Occipital lobe (tissue), 2 donors: ENCODE data around the gene SLIT3. TPM values are rescaled to one million over a fixed set of nuclear protein-coding genes. Genes with fewer than 3 reads are reported as not detected.

Experiments
- DNase-seq: peaks from one replicate; lab custom pipeline; 2025; lab: John Stamatoyannopoulos, UW
- total RNA-seq: library from RNA; depleted of rRNA; stranded (reverse); fragments of >200 nt; gene quantifications from one replicate; pipeline ENCODE4 v1.2.3, GENCODE V29; 2014

SLIT3 gene
- total RNA-seq, 1 donor from 2014 or later: 0.78 TPM

DNA sequence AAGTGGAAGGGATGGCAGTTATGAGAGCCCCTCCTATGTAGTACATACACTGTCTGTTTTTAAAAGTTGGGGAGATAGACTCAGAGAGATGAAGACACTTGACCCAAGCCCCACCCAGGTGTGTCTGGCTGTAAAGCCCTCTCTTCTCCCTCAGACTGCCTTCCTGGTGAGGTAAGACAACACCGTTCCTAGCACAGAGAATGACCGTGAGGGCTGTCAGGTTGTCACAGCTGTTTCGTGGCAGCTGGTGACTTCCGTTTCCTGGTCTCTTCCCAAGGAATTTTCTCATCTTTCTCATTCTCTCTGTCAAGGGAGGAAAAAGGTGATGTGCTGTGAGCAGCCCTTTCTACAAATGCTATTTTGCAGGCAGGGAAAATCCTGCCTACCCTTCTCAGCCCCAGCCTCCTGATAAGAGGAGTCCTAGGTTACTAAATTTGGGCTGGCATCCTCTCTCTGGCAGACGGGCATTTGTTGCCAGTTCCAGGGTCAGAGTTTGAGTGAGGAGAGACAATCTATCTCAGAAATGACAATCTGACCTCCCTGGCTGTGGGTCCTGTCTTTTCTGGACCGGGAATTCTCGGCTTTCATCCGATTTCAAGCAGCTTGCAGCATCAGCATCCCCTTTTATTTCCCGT lies 458.3 kb downstream of the SLIT3 start:
- DNase-seq: no peak

DNA sequence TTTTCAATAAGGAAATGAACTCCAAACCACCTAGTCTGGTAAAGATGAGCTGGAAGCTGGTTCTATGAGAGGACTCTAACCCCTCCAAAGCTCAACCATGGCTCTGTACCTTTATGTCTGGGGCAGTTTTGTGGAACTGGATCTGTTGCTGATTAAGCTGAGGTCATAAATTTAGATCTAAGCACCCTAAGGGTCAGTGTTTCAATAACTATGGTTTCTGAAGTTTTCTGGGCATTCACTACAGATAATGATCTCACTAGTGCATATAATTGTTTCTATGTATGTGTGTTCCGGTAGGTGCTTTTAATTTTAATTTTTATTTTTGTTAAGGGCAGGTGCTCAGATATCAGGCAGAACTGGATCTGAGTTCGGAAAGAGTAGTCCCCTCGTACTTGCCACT lies 463.1 kb downstream of the SLIT3 start:
- DNase-seq: no peak

DNA sequence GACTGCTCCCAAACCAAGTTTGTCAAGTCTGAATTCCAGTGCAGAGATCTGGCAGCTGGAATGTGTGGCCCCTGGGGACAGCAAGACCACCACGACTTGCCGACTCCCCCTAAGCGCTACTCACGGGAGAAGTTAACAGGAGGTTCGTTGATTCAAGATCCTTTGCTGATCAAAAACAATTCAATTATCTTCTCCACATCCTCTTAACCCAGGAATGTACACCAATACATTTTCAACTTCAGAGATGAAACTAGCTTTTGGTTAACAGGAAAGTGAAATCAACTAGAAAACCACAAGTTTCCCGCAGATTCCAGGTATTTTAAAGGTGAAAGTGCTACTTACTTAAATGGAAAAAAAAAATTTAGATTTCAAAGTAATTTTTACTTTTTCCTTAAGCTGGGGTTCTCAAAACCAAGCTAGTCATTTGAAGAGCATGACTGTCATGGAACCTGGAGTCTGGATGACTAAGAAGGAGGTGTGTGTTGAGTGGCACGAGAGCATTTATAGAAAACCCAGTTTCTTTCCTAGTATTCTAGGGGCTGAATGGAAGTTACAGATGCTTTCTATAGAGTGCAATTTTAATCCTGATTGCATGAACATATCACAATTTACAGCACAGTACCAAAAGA lies 464.2 kb downstream of the SLIT3 start:
- DNase-seq: no peak

DNA sequence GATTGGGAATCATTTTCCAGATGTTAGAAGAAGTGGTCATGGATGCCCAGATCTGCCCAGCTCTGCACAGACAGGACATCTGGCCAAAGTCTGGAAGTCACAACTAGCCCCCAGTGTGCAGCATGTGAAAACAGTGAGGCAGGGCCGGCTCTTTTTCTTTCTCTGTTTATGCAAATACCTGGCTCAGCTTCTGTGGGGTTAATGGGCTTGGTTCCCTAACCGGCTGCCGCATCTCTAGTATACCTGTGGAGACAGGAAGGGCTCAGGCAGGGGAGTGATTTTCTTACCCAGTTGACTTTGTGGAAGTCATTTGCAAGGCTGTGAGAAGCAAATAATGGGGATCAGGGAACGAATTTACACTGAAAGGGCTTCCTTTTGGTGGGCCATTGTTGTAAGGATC lies 467.0 kb downstream of the SLIT3 start:
- DNase-seq: no peak

DNA sequence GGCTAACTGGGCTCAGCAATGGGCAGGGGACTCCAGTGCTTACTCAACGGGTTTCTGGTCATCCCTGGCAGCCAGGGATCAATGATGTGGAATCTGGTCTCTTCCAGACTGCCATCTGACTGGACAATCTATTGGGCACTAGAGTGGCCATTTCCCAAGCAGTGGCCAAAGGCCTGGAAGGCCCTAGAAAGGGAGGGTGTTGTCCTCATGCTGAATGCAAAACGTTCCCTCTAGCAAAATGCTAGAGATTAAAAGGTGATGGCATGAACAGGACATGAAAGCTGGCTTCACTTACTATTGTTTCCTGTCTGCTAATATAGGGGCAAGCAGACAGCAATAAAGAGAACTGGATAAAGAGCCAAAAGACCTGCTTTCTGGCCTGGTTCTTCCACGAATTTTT lies 467.6 kb downstream of the SLIT3 start:
- no peak for DNase-seq

DNA sequence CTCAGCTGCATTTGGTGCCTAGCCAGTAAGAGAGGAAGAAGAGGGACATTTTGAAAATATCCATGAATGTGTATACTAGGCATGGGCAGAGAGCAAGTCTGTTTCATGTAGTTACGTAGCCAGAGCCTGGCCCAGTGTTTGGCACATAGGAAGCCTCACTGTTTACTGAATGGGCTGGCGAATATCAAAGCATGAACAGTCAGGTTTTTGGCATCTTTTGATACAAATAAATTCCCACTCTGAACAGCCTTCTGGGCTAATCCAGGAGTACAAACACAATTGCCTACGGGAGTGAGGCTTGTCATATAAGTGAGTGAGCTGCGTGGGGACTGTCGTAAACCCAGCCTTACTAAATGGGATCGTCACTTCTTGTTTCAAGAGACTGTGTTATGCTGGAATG lies 468.6 kb downstream of the SLIT3 start:
- DNase-seq: no peak

DNA sequence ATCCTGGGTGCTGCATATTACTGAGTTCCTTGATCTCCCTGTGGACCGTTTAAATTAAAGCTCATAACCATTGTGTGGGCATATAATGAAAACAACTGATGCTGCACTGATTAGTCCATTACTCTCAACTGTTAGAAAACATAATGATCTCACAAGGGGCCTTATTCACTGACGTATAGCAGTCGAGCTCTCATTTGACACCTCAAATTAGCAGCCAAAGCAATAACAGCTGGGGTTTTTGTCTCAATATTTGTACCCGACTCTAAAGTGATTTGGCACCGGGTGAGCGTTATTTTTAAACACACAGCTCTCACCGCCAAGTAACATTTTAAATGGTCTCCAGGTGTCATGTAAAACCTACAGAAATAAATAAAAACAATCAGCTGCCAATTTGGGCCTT lies 469.6 kb downstream of the SLIT3 start:
- DNase-seq: no peak

DNA sequence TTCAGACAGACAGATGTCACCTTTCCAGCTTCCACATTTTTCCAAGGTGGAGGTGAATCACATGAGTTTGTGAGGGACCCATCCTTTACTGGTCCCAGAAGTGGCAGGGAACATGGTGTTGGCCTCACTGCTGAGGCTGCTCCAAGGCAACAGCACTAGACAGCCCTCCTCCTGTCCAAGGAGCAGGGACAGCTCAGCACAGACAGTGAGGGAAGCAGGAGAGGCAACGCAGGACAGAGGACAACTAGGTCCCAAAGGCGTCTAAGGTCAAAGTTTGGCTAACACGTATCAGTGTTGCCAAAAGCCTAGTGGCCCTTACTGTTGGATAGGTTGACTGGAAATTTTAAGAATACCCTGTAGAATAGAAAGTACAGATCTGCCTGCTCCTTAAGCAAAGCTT lies 470.1 kb downstream of the SLIT3 start:
- no peak for DNase-seq

DNA sequence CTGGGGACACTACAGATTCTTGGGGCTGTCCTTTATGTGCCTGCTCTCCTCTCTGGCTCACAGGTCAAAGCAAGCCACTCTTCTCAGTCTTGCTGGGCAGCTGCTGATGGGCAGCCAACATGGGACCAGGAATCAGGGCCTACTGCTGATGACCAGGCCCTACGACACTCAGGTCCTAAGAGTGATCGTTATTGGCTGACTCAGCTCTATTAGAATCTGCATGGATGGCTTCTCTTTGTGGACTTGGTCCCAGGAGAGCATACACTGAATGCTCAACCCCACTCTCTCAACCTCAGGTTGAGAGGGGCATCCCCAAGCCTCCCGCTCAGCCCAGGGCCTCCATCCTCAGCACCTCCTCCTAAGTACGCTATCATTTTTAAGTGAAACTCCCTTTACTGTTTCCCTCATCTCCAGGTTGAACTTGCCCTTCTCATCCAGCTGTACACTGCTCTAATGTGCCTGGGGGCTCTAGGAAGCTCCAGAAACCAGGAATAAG lies 471.0 kb downstream of the SLIT3 start:
- no peak for DNase-seq

DNA sequence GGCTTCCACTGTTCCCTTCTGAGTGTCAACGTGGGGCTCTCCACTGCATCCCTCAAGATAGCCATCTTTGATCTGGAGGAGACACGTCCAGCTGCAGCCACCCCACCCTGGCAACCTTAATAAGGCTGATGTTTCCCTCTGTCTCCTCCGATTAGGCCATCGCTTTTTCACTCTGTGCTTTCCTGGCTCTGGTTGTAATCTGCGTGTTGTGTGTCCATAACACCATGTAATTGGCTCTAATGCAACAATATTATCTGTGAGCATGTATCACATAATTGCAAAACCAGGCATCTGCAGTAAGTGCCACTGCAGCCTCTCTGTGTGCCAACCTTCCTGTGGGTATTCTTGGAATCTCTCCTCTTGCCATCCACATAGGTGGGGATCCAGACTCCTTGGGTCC lies 471.9 kb downstream of the SLIT3 start:
- no peak for DNase-seq

DNA sequence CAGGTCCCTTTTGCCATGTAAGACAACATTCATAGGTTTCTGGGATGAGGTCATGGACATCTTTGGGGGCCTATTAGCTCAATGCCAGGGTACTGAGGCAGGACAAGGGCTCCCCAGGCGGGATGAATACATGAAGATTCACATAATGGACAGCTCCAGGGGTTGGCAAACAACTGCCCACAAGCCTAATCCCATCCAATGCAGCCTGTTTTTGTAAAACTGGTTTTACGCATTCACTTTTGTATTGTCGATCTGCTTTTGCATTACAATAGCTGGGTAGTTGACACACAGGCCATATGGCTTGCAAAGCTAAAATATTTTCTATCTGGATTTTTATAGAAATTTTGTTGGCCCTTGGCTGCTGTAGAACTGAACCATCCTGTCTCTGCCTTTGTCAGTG lies 473.3 kb downstream of the SLIT3 start:
- DNase-seq: no peak

DNA sequence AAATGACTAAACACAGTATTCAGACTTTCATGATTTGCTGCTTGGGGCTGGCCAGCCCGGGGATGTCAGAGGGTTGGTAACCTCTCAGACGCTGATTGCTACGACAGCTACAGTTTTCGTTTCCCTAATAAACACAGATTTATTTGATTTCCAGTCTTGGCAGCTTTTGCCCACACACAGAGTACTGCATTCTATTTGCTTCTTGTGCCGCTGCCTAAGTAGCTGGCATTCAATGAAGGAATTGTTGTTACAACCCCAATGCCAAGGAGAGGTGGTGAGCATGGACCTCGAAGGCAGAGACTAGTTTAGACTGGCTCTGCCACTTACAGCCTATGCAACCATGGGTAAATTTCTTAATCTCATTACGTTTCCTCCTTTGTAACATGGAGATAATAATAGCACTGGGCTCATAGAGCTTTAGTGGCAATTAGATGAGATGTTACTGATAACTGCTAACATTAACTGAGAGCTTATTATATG lies 474.7 kb downstream of the SLIT3 start:
- DNase-seq: no peak

DNA sequence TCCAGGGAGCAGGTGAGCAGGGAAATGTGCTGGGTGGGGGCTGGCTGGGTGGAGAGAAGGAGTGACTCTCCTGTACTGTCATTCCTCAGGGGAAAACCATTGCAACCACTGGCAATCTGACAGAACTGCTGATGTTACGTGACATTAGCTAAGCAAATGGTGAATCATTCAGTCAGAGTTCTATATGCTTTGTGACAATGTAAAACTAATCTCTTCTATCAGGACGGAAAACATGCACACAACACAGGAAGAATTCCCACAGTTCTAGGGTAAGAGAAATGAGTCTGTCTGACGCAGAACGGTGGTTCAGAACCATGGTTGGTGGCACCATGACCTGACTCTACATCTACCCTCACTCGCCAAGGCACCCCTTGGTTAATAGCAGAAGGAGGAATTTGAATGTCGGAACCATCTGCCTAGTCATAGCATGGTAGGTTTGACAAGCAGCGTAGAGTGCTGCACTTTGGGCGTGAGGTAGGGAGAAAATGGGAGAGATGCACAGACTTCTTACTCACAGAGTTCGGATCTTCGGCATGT lies 478.1 kb downstream of the SLIT3 start:
- no peak for DNase-seq

DNA sequence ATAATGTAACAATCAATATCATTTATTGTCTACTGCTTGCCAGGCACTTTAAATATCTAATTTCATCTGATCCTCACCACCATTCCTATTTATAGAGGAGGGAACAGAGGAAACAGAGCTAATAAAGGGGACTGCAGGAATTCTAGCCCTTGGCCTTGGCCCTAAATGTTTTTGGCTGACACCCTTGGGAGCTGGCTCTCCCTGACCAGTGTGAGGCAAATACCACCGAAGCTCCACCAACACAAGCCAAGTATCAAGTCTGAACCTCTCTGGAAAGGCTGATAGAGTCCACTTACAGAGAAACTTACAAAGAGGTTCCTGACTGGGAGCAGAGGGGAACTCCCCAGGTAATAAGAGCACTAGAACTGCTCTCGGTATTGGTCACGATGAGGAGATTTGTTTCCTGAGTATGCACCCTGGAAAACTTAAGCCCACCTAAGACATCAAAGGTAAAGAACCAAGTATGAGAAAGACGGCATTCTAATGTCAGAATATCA lies 478.6 kb downstream of the SLIT3 start:
- no peak for DNase-seq

DNA sequence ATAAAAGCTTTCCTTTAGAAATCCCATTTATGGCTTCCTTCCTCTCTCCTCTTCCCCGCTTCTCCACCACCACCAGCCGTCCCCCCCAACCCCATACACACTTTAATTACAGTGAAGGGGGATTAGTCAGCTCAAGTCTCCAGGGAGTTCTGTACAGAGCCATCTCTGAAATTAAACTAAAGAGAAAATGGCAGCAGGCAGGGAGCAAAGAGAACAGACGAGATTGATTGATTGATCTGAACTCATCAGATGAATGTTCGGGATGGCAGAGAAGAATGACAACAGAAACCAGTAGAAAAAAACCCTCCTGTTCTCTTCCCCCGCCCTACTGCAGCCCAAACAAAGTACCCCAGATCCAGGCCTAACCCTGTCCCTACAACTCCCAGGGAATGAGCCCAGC lies 480.1 kb downstream of the SLIT3 start:
- no peak for DNase-seq

DNA sequence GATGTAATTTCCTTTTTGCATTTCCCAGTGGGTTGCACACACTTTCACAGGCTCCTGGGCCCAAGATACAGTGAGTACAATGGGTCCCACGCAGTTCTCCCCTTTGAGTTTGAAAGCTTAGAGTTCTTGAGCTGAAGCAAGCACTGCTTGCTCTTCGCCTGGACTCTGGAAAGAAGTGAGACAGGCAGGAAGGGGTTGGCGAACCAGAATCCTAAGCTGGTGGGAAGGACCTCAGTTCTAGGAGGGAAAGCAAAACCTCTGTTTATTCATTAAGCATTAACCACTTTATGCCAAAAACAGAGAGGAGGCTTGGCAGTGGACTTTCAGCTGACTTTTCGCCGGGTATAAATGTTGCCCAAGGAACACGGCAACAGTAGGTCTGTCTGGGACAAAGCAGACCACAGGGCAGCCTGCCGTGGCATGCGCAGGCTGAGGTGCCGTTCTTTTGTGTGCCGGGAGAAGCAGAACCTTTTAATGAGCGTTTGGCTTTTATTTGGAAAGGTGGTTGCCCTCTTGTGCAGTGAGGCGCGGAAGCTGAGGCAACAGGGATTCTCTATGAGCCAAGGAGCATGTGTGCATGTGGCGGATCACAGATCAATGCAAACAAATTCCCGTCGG lies 481.8 kb downstream of the SLIT3 start:
- no peak for DNase-seq

DNA sequence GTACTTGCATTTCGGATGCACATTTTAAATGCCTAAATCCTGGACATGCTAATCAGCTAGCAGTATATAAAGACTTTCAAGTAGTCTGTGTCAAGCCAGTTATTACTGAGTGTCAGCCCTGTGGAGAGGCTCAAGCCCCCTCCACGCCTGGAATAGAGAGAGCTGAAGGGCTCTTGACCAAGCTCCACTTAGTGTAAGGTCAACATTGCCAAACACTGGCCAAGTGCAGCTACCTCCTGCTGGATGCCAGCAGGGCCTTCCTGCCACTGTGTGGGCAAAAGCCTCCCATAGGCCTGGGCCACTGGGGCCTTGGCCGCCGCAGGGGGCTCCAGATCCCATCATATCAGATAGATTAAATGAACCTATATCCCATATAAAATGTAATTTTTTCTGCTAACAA lies 482.4 kb downstream of the SLIT3 start:
- no peak for DNase-seq

DNA sequence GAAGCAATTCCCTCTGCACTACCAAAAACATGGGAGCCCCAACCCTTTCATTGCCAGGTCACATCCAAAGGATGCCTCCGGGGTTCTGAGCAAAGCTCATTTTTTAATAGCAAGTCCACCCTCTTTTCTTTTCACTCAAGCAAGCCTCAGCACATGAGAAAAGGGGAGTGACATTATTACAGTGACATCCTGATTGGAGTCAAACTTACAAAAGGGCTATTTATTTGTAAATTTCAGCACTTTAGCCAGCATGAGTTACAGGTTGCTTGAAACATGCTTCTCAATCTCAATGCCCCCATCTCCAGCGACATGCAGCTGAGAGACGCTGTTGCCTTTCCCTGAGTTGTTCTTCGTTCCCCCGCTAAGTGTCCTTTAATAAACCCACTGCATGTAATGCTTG lies 483.3 kb downstream of the SLIT3 start:
- no peak for DNase-seq

DNA sequence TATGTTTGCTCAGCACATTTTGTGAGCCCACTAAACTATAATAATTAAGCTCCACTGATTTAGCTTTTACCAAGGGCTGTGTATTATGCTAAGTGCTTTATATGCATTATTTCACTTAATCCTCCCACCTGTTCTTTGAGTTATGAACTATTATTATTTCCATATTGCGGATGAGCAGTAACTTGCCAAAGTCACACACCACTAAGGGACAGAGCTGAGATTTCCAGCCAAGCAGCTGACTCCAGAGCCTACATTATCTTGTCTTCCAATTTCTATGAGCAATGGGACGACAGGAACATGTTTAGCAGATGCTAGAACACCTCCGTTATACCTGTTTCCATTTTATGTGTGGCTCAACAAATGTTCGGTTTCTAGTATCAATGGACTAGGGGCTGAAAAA lies 484.3 kb downstream of the SLIT3 start:
- DNase-seq: no peak

DNA sequence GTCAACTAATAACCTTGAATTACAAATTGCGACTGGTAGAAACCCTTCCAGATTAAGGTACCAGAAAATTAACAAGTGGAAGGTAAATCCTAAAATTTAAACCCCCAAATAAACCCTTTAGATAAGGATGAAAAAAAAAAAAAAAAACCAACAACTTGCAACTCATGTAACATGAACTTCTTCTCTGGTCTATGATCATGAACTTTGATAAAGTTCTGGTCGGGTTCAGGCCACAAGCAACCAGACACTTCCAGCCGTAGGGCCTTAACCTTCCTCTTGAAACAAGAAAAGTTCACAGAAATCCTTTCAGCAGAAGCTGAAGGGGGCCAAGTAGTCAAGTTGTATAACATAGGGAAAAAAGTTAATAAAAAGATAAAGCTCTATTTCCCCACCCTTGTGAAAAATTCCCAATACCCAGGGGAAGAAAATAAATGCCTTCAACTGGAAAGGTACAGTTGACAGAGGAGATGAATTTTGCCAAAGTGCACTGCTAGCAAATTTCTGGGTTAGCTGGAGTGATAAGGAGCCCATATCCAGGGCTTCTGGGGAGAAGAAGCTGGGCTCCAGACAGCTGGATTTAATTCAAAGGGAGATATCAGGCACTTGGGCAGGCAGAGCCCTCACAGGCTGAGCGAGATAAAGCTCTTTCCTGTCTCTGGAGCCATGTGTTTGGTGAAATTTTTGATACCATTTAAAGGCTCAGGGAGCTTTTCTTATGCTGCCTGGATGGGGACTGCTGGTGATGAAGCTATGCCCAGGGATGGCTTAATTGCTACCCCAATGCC lies 487.6 kb downstream of the SLIT3 start:
- no peak for DNase-seq

DNA sequence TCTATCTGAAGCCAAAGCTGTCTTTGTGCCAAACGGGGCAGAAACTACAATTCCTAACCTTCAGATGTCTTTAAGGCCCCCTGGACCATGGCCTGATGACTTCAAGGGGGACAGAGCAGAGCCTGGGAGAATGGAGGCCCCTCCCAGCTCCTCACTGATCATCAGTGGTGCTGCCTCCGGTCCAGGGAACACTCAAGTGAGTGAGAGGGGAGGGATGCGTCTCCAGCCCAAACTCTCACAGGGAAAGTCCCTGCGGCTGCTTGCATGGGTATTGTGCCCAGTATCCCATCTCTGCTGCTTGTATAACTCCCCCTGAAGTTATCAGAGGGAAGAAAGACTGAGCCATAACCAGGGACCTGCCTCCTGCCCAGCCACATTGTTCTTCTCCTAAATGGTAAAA lies 490.3 kb downstream of the SLIT3 start:
- DNase-seq: no peak

DNA sequence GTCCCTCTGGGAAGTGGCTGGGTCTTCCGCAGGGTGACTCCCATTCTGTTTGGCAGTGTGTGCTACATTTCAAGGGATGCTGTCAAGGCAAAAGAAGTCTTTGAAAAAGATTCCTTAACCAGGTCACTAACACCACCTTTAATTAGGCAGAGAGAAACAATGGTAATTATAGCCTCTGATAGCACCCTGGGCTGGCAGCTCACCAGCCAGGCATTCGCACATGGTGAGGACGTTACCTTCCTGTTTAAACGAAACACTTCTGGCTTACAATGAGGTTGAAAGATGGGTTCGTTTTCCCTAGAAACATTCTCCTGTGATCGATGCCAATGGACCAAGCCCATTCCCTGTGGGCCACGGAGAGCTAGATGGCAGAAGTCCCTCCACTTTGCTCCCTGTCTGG lies 491.7 kb downstream of the SLIT3 start:
- no peak for DNase-seq
